ENCODE data around the gene MAGEH1.
"Not testable (repeated sequence)": the region's sequence is repeated elsewhere in the genome, so short reads cannot be mapped to it uniquely, and the experiment has no call there.

Gene MAGEH1

GRCh38 chrX:55451990-55452832 lies at the start of gene MAGEH1:
Gene MAGEH1, plus strand, starts transcription at chrX:55452127. Its CDS starts 248 bp downstream, at chrX:55452375.
- peak; percentile 88 for DNase-seq

GRCh38 chrX:55427079-55427478 lies 24.8 kb upstream of the MAGEH1 start:
- not testable (repeated sequence) for DNase-seq

- not testable (repeated sequence) for DNase-seq
Observed at GRCh38 chrX:55443468-55443867, 8.5 kb upstream of the MAGEH1 start.

GRCh38 chrX:55450259-55450658 lies 1.7 kb upstream of the MAGEH1 start:
- DNase-seq: no peak

GRCh38 chrX:55451141-55451540 lies 786 bp upstream of the MAGEH1 start:
- DNase-seq: no peak

- no peak for DNase-seq
Observed at GRCh38 chrX:55451626-55451989, 319 bp upstream of the MAGEH1 start.

- DNase-seq: no peak
Observed at GRCh38 chrX:55452833-55453124, 852 bp downstream of the MAGEH1 start.

GRCh38 chrX:55455708-55456107 lies 3.8 kb downstream of the MAGEH1 start:
- not testable (repeated sequence) for DNase-seq

- DNase-seq: not testable (repeated sequence)
Observed at GRCh38 chrX:55459426-55459825, 7.5 kb downstream of the MAGEH1 start.

- DNase-seq: not testable (repeated sequence)
Observed at GRCh38 chrX:55459926-55460325, 8.0 kb downstream of the MAGEH1 start.

GRCh38 chrX:55464050-55464449 lies 12.1 kb downstream of the MAGEH1 start:
- not testable (repeated sequence) for DNase-seq

GRCh38 chrX:55465108-55465507 lies 13.2 kb downstream of the MAGEH1 start:
- DNase-seq: not testable (repeated sequence)

- DNase-seq: not testable (repeated sequence)
Observed at GRCh38 chrX:55465791-55466190, 13.9 kb downstream of the MAGEH1 start.

- DNase-seq: peak; percentile 16
Observed at GRCh38 chrX:55479956-55480355, 28.0 kb downstream of the MAGEH1 start.

- DNase-seq: peak; percentile 7
Observed at GRCh38 chrX:55480390-55481062, 28.6 kb downstream of the MAGEH1 start.

GRCh38 chrX:55484948-55485347 lies 33.0 kb downstream of the MAGEH1 start:
- no peak for DNase-seq

- DNase-seq: no peak
Observed at GRCh38 chrX:55486736-55487135, 34.8 kb downstream of the MAGEH1 start.

- peak; percentile 29 for DNase-seq
Observed at GRCh38 chrX:55487143-55487542, 35.2 kb downstream of the MAGEH1 start.

- DNase-seq: no peak
Observed at GRCh38 chrX:55488006-55488592, 36.2 kb downstream of the MAGEH1 start.

- DNase-seq: peak; percentile 76
Observed at GRCh38 chrX:55488593-55489313, 36.8 kb downstream of the MAGEH1 start.

GRCh38 chrX:55489314-55490009 lies 37.5 kb downstream of the MAGEH1 start, which contains the start of gene USP51:
Gene USP51, minus strand, starts transcription at chrX:55489848. Its CDS starts 909 bp downstream, at chrX:55488939.
- peak; percentile 84 for DNase-seq

- DNase-seq: no peak
Observed at GRCh38 chrX:55490121-55490520, 38.2 kb downstream of the MAGEH1 start.

Data from islet precursor cell (in vitro differentiated cells).